HG03045 (cell line): Measurements from ENCODE around the gene EFEMP2.
"Not testable (repeated sequence)": the region's sequence is repeated elsewhere in the genome, so short reads cannot be mapped to it uniquely, and the experiment has no call there.

Source experiments
- ATAC-seq: cut with Tn5 transposase; IDR thresholded peaks from one replicate; pipeline ENCODE4 v1.9.1; 2021; ENCODE audit warnings: mild to moderate bottlenecking, moderate library complexity; ENCODE audit not compliant: unreplicated experiment

The EFEMP2 gene

GRCh38 chr11:65856689-65857499 is 15.7 kb downstream of the EFEMP2 start:
- ATAC-seq, result peak; percentile 25

DNA sequence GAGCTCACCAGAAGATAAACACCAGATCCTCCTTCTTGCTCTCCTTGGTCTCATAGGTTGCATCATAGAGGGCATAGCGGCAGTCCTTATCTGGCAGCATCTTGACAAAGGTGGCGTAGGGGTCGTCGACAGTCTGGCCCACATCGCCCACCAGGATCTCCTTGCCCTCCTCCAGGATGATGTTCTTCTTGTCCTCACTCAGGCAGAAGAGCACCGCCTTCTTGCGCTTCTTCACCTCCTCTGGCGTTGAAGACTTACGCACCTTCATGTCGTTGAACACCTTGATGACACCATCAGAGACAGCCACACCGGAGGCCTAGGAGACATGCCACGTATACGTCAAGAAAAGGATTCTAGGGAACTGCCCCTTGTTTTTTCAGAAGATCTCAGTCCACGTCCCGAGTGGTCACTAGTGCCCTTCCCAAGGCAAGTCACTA is 16.7 kb downstream of the EFEMP2 start:
- ATAC-seq, result no peak

GRCh38 chr11:65854852-65855837 is 17.5 kb downstream of the EFEMP2 start:
- no peak for ATAC-seq

- ATAC-seq, result no peak
These were observed 18.4 kb downstream of the EFEMP2 start for GRCh38 chr11:65854161-65854592.

GRCh38 chr11:65853246-65853979 is 19.2 kb downstream of the EFEMP2 start:
- ATAC-seq, result no peak

DNA sequence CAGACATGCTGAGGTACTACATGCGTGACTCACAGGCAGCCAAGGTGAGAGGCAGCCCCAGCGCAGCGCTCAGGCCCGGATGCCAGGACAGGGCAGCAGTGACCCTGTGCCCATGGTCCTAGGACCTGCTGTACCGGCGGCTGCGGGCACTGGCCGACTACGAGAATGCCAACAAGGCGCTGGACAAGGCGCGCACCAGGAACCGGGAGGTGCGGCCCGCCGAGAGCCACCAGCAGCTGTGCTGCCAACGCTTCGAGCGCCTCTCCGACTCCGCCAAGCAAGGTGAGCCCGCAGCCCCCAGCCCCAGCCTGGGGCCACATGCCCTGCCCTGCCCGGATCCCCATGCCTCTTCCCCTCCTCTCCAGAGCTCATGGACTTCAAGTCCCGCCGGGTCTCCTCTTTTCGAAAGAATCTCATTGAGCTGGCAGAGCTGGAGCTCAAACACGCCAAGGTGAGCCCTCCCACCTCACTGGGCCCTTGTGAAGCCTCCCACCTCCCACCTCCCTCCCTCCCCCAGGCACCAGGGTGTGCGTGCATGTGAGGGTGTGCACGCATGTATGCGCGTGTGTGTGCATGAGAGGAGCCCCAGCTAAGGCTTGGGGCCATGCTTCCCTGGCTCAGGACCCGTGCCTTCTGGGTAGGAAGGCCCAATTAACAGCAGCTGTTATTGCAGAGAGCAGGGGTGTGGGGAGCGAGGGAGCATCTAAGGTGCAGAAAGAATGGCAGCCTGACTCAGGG is 19.9 kb downstream of the EFEMP2 start:
- ATAC-seq, result no peak

GRCh38 chr11:65851811-65852507 is 20.6 kb downstream of the EFEMP2 start:
- ATAC-seq, result no peak

- no peak for ATAC-seq
These were observed 21.5 kb downstream of the EFEMP2 start for GRCh38 chr11:65851083-65851579.

DNA sequence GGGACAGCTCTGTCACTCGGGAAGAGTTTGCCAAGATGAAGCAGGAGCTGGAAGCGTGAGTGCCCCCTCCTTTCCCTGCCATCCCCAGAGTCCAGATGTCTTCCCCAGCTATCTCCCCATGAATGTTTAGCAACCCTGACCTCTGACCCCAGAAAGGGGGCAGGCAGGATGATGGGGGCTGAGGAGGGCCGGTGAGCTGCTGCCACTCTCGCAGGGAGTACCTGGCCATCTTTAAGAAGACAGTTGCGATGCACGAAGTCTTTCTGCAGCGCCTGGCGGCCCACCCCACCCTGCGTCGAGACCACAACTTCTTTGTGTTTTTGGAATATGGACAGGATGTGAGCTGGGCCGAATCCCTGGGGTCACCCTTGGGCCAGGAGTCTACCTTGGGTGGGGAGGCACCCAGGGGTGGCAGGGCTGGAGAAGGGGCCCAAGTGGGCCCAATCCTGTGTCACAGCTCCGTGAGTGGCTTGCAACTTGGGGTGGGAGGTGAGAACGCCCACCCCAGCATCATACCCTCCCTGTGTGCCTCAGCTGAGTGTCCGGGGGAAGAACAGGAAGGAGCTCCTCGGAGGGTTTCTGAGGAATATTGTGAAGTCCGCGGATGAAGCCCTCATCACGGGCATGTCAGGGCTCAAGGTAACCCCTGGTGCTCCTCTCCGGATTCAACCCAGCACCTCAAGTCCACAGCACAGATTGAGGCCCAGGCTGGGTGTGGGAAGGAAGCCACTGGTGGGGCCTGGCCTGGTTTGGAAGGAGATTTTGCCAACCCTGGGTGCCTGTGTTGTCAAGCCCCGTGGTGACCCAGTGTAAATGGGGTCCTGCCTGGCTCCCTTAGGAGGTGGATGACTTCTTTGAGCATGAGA is 22.1 kb downstream of the EFEMP2 start:
- no peak for ATAC-seq

- ATAC-seq, result no peak
These were observed 22.8 kb downstream of the EFEMP2 start for GRCh38 chr11:65849771-65850216.

- ATAC-seq, result no peak
These were observed 23.2 kb downstream of the EFEMP2 start for GRCh38 chr11:65849366-65849765.

- ATAC-seq, result not testable (repeated sequence)
These were observed 23.9 kb downstream of the EFEMP2 start for GRCh38 chr11:65848693-65849092.

DNA sequence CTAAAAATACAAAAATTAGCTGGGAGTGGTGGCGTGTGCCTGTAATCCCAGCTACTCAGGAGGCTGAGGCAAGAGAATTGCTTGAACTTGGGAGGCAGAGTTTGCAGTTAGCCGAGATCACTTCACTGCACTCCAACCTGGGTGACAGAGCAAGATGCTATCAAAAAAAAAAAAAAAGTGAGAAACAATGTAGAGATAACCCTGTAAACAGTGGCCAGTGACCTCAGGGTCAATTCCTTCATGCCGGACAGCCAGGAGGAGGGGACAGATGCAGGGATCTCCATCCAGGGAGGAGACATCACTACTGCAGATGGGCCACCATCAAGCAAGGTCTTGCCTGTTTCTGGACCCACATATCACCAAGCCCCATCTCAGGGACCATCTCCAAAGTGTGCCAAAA is 24.9 kb downstream of the EFEMP2 start:
- ATAC-seq, result no peak

DNA sequence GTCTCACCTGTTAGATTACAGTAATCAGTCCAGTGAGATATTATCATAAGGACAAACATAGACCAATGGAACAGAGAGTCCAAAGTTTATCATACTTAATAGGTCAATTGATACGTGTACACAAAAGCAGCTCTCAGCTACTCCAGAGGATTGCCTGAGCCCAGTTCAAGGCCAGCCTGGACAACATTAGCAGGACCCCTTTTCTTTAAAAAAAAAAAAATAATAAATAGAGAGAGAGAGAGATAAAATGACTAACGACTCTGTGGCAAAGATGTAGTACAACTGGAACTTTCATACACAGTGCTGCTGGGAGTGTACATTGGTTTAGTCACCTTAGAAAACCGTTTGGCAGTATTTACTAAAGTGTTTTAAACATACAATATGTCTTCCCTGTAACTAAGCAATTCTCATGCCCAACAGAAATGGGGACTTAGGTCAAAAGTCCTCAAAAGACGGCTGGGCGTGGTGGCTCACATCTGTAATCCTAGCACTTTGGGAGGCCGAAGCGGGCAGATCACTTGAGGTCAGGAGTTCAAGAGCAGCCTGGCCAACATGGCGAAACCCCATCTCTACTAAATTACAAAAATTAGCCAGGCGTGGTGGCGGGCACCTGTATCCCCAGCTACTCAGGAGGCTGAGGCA is 28.2 kb downstream of the EFEMP2 start:
- no peak for ATAC-seq

- ATAC-seq, result no peak
These were observed 28.8 kb downstream of the EFEMP2 start for GRCh38 chr11:65843811-65844210.

DNA sequence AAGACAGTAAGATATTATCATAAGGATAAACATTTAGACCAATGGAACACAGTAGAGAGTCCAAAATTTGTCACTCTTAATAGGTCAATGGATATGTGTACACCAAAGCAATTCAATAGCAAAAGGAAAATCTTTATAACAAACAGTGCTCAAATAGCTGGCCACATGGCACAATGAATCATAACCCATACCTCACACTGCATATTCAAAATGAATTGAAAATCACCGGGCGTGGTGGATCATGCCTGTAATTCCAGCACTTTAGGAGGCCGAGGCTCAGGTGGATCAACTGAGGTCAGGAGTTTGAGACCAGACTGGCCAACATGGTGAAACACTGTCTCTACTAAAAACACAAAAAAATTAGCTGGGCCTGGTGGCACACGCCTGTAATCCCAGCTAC is 30.5 kb downstream of the EFEMP2 start:
- no peak for ATAC-seq

GRCh38 chr11:65834202-65834601 is 38.4 kb downstream of the EFEMP2 start:
- no peak for ATAC-seq
